Neural progenitor cell (in vitro differentiated cells): Measurements from ENCODE around the gene GALNT18. TPM values are rescaled to one million over a fixed set of nuclear protein-coding genes. Genes with fewer than 3 reads are reported as not detected.

Experiments used
- DNase-seq: peaks from one replicate; pipeline ENCODE4 v3.0.0-alpha.2; 2016; ENCODE audit warnings: low spot score
- H2AFZ ChIP-seq: fragments of 200-600 bp; sonication (generic); replicated peaks from 2 replicates; pipeline ENCODE4 v1.6.1; 2016; ENCODE audit warnings: antibody characterized with exemption
- H3F3A ChIP-seq: fragments of 200-600 bp; sonication (generic); 2 replicates; pipeline ENCODE4 v1.6.1; 2016; ENCODE audit warnings: antibody characterized with exemption, low read depth
- H3K27ac ChIP-seq: fragments of 200-600 bp; sonication (generic); 2 replicates; pipeline ENCODE4 v1.5.1; 2016; ENCODE audit warnings: mild to moderate bottlenecking
- H3K27me3 ChIP-seq: fragments of 200-600 bp; sonication (generic); 2 replicates; pipeline ENCODE4 v1.6.1; 2016; ENCODE audit warnings: mild to moderate bottlenecking, moderate library complexity
- H3K36me3 ChIP-seq: fragments of 200-600 bp; sonication (generic); 2 replicates; pipeline ENCODE4 v1.5.1; 2016
- H3K4me1 ChIP-seq: fragments of 200-600 bp; sonication (generic); 2 replicates; pipeline ENCODE4 v1.6.1; 2016; ENCODE audit warnings: mixed run types
- H3K4me2 ChIP-seq: fragments of 200-600 bp; sonication (generic); 2 replicates; pipeline ENCODE4 v1.6.1; 2016
- H3K4me3 ChIP-seq: fragments of 200-600 bp; sonication (generic); 2 replicates; pipeline ENCODE4 v1.5.1; 2016
- H3K79me2 ChIP-seq: fragments of 200-600 bp; sonication (generic); 2 replicates; pipeline ENCODE4 v1.6.1; 2016; ENCODE audit warnings: low read depth
- H3K9ac ChIP-seq: fragments of 200-600 bp; sonication (generic); 2 replicates; pipeline ENCODE4 v1.6.1; 2016
- H3K9me3 ChIP-seq: fragments of 200-600 bp; sonication (generic); 2 replicates; pipeline ENCODE4 v1.5.1; 2016; ENCODE audit warnings: low read depth
- H4K20me1 ChIP-seq: fragments of 200-600 bp; sonication (generic); 2 replicates; pipeline ENCODE4 v1.6.1; 2016; ENCODE audit warnings: low read depth
- H3K27ac Mint-ChIP-seq: 3 replicates; pipeline ENCODE4 v1.8.0; 2021; ENCODE audit warnings: mixed read lengths
- H3K27me3 Mint-ChIP-seq: 2 replicates; pipeline ENCODE4 v1.8.0; 2022; ENCODE audit warnings: low read depth, mild to moderate bottlenecking, inconsistent platforms, moderate library complexity, mixed read lengths; ENCODE audit not compliant: insufficient read depth
- H3K36me3 Mint-ChIP-seq: 3 replicates; pipeline ENCODE4 v1.8.0; 2021; ENCODE audit warnings: mixed read lengths
- H3K4me1 Mint-ChIP-seq: 3 replicates; pipeline ENCODE4 v1.8.0; 2021; ENCODE audit warnings: mixed read lengths
- H3K4me3 Mint-ChIP-seq: 3 replicates; pipeline ENCODE4 v1.8.0; 2021; ENCODE audit warnings: mild to moderate bottlenecking, moderate library complexity, mixed read lengths
- H3K9me3 Mint-ChIP-seq: 3 replicates; pipeline ENCODE4 v1.8.0; 2020; ENCODE audit warnings: mixed read lengths
- EZH2 ChIP-seq: fragments of 200-600 bp; sonication (generic); IDR thresholded peaks from 2 replicates; pipeline ENCODE4 v1.6.1; 2017; ENCODE audit warnings: antibody characterized with exemption, mild to moderate bottlenecking, moderate library complexity
- EZH2phosphoT487 ChIP-seq: fragments of 200-600 bp; sonication (generic); IDR thresholded peaks from 2 replicates; pipeline ENCODE4 v1.6.1; 2017; ENCODE audit warnings: antibody characterized with exemption
- total RNA-seq: library from RNA; depleted of rRNA; stranded (reverse); fragments of >200 nt; gene quantifications from 2 replicates; pipeline ENCODE4 v1.2.3, GENCODE V29; 2015; ENCODE audit warnings: low replicate concordance
- TF ChIP-seq, protein P1 (sequence below): fragments of 200-600 bp; sonication (generic); IDR thresholded peaks from 2 replicates; pipeline ENCODE4 v1.5.1; 2017; ENCODE audit warnings: antibody characterized with exemption, mild to moderate bottlenecking

GALNT18 gene
- total RNA-seq, 1 donor from 2014 or later, result 2.4 TPM

DNA sequence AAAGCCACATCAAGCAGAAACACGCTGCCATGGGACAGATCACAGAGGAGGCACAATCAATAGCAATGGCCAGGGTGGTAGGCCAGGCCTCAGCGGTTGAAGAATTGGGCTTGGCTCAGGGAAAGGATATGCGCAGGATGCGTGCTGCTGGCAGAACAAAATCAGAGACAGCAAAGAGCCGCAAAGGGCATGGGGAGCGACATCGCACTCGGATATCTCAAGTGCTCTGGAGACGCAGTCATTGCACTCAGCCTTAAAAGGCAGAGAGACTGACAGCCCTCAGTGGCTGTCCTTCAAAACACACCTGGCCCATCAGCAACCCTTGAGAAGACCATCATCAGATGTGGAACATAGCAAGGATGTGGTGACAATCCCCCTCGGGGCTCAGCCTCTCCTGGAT, 319.2 kb downstream of the GALNT18 start:
- Mint-ChIP-seq H3K9me3 (no peaks in the 10 kb centered on the region), H3K36me3 (no peaks in the 10 kb centered on the region), H3K4me3 (no peak overlapping the region), H3K4me1 (peaks cover 3% of the 10 kb centered on the region), H3K27me3 (peaks cover 4% of the 10 kb centered on the region), H3K27ac (no peak overlapping the region)
- Histone ChIP-seq H3K79me2 (no peaks in the 10 kb centered on the region), H3K9ac (no peak overlapping the region), H2AFZ (no peak overlapping the region), H3K27me3 (no peaks in the 10 kb centered on the region), H3K4me1 (no peaks in the 10 kb centered on the region), H3K4me3 (no peak overlapping the region), H3F3A (no peaks in the 10 kb centered on the region), H4K20me1 (no peaks in the 10 kb centered on the region), H3K36me3 (no peaks in the 10 kb centered on the region), H3K4me2 (no peak overlapping the region), H3K9me3 (no peaks in the 10 kb centered on the region), H3K27ac (no peak overlapping the region)
- TF ChIP-seq, protein P1, sequence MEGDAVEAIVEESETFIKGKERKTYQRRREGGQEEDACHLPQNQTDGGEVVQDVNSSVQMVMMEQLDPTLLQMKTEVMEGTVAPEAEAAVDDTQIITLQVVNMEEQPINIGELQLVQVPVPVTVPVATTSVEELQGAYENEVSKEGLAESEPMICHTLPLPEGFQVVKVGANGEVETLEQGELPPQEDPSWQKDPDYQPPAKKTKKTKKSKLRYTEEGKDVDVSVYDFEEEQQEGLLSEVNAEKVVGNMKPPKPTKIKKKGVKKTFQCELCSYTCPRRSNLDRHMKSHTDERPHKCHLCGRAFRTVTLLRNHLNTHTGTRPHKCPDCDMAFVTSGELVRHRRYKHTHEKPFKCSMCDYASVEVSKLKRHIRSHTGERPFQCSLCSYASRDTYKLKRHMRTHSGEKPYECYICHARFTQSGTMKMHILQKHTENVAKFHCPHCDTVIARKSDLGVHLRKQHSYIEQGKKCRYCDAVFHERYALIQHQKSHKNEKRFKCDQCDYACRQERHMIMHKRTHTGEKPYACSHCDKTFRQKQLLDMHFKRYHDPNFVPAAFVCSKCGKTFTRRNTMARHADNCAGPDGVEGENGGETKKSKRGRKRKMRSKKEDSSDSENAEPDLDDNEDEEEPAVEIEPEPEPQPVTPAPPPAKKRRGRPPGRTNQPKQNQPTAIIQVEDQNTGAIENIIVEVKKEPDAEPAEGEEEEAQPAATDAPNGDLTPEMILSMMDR, result no peak
- TF ChIP-seq EZH2, result no peak
- TF ChIP-seq EZH2phosphoT487, result no peak
- no peak for DNase-seq

DNA sequence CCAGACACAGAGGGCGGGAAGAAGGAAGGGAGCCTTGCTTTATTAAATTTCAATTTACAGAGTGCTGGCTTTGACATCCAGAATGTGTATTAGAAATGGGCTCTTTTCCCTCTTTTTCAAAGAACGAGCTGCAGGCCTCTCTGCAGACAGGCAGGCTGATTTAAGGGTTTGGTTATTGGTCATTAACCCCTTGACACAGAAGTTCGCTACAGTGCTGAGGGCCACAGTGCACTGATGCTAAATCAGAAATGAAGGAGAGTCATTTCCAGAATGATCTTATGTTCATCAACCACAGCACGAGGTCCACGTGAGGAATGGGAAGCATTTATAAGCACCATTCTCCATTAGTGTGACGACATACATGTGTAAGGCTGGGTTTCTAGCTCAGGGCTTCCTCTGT, 320.6 kb downstream of the GALNT18 start:
- peaks cover 4% of the 10 kb centered on the region for H3K27me3 Mint-ChIP-seq
- H3K27me3 ChIP-seq, result no peaks in the 10 kb centered on the region

DNA sequence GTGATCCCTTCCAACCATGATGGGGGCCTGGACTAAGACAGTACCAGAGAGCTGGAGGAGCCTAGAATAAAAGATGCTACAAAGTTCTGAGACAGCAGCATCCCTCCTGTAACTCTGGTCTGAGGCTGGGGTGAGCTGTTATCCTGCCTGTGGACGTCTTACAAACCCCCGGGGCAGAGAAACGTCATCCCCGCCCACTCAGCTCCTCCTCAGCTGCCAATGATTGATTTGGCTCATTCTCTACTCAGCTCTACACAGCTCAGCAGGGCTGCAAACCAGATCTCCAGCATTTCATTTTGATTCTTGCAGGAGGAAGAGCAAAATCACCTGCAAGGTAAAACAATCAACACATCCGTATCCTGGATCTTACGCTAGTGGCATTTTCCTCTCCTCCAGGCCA, 324.2 kb downstream of the GALNT18 start:
- Histone ChIP-seq H3K36me3 (no peaks in the 10 kb centered on the region), H4K20me1 (no peaks in the 10 kb centered on the region), H3K27me3 (no peaks in the 10 kb centered on the region), H3K9ac (no peak overlapping the region), H2AFZ (no peak overlapping the region), H3K27ac (no peak overlapping the region), H3K4me1 (peaks cover 10% of the 10 kb centered on the region), H3K4me3 (no peak overlapping the region), H3F3A (no peaks in the 10 kb centered on the region), H3K9me3 (no peaks in the 10 kb centered on the region), H3K79me2 (no peaks in the 10 kb centered on the region), H3K4me2 (no peak overlapping the region)
- no peak for DNase-seq
- H3K4me3 Mint-ChIP-seq, result no peak overlapping the region
- H3K4me1 Mint-ChIP-seq, result peaks cover 9% of the 10 kb centered on the region
- TF ChIP-seq, protein P1, result no peak
- TF ChIP-seq EZH2, result no peak
- TF ChIP-seq EZH2phosphoT487, result no peak
- peaks cover 3% of the 10 kb centered on the region for H3K27me3 Mint-ChIP-seq
- no peak overlapping the region for H3K27ac Mint-ChIP-seq
- H3K9me3 Mint-ChIP-seq, result no peaks in the 10 kb centered on the region
- no peaks in the 10 kb centered on the region for H3K36me3 Mint-ChIP-seq

More for the DNA sequence above, 320.6 kb downstream of the GALNT18 start:
- TF ChIP-seq EZH2, result no peak
- TF ChIP-seq, protein P1, result no peak
- TF ChIP-seq EZH2phosphoT487, result no peak
- H3K4me1 Mint-ChIP-seq, result peaks cover 8% of the 10 kb centered on the region
- H3K4me1 ChIP-seq, result peaks cover 4% of the 10 kb centered on the region
- H3K9me3 ChIP-seq, result no peaks in the 10 kb centered on the region
- DNase-seq, result no peak
- H2AFZ ChIP-seq, result no peak overlapping the region
- no peak overlapping the region for H3K9ac ChIP-seq
- H3K4me2 ChIP-seq, result no peak overlapping the region
- no peaks in the 10 kb centered on the region for H3F3A ChIP-seq
- H3K27ac Mint-ChIP-seq, result no peak overlapping the region
- no peaks in the 10 kb centered on the region for H3K79me2 ChIP-seq
- H3K36me3 ChIP-seq, result no peaks in the 10 kb centered on the region
- H3K4me3 ChIP-seq, result no peak overlapping the region
- H3K4me3 Mint-ChIP-seq, result no peak overlapping the region
- no peaks in the 10 kb centered on the region for H4K20me1 ChIP-seq
- no peak overlapping the region for H3K27ac ChIP-seq
- no peaks in the 10 kb centered on the region for H3K36me3 Mint-ChIP-seq
- H3K9me3 Mint-ChIP-seq, result no peaks in the 10 kb centered on the region
